ENCODE data around the gene FKBP2. TPM values are rescaled to one million over a fixed set of nuclear protein-coding genes. Genes with fewer than 3 reads are reported as not detected.

Gene FKBP2
- total and polyA plus RNA-seq, 4 donors = 60.8 to 241 (median 124) TPM

DNA sequence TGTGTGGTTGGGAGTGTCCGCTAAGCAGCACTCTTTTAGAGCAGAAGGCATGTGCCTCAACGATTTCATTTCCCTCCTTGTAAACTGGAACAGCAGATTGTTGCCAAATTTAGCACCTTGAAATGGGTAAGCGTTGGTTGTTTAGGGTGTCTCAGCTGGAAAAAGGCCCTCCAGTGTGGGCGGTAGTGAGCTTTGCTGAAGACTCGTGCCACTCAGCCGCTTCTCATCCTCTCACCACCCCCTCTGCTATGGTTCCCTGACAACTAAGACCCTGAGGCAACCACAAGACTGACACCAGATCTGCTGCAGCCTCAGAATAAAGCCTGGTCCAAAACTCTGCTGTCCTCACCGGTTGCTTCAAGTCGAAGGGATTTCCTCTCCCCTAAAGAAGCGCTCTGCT, 44.3 kb upstream of the FKBP2 start:
- H3K27me3 ChIP-seq (ENCODE audit: control insufficient read depth in 4 of 4, insufficient read depth in 4 of 4, low read length in 3 of 4) = no peaks in the 10 kb centered on the region
- no peak for DNase-seq (ENCODE audit: low spot score)
- peaks cover 0 to 6% (median 0%) of the 10 kb centered on the region in 4 donors for H3K4me1 ChIP-seq (ENCODE audit: control insufficient read depth in 4 of 4, insufficient read depth in 4 of 4, low read length in 3 of 4)
- 90% methylated on average over 9 of the region's 9 CpGs for WGBS
- H3K9me3 ChIP-seq (ENCODE audit: control insufficient read depth in 4 of 4, low read length in 3 of 4) = no peaks in the 10 kb centered on the region
- H3K9ac ChIP-seq (ENCODE audit: low read depth in 1 of 2, low read length in 2 of 2) = no peak overlapping the region
- peaks cover 21 to 70% (median 62%) of the 10 kb centered on the region in 4 donors for H3K36me3 ChIP-seq (ENCODE audit: control insufficient read depth in 4 of 4, insufficient read depth in 3 of 4, low read depth in 1 of 4, low read length in 3 of 4)
- no peak for TF ChIP-seq GABPA (IDR thresholded peaks at IDR 0.05 in 1 of 2, conservative IDR thresholded peaks at IDR 0.05 in 1 of 2)
- no peak for TF ChIP-seq RXRA (IDR thresholded peaks at IDR 0.05)
- TF ChIP-seq JUND (IDR thresholded peaks at IDR 0.05) = no peak
- no peak for TF ChIP-seq TAF1 (conservative IDR thresholded peaks at IDR 0.05)
- TF ChIP-seq ATF3 (IDR thresholded peaks at IDR 0.05) = no peak
- no peak overlapping the region for H3K4me3 ChIP-seq (ENCODE audit: low read depth in 1 of 3, low read length in 3 of 3)
- no peak overlapping the region for H3K27ac ChIP-seq (ENCODE audit: low read depth in 1 of 2, low read length in 2 of 2)

- DNase-seq (ENCODE audit: low spot score) = no peak
- H3K4me3 ChIP-seq (ENCODE audit: low read depth in 1 of 3, low read length in 3 of 3) = no peak overlapping the region
- TF ChIP-seq, protein P1, sequence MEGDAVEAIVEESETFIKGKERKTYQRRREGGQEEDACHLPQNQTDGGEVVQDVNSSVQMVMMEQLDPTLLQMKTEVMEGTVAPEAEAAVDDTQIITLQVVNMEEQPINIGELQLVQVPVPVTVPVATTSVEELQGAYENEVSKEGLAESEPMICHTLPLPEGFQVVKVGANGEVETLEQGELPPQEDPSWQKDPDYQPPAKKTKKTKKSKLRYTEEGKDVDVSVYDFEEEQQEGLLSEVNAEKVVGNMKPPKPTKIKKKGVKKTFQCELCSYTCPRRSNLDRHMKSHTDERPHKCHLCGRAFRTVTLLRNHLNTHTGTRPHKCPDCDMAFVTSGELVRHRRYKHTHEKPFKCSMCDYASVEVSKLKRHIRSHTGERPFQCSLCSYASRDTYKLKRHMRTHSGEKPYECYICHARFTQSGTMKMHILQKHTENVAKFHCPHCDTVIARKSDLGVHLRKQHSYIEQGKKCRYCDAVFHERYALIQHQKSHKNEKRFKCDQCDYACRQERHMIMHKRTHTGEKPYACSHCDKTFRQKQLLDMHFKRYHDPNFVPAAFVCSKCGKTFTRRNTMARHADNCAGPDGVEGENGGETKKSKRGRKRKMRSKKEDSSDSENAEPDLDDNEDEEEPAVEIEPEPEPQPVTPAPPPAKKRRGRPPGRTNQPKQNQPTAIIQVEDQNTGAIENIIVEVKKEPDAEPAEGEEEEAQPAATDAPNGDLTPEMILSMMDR (IDR thresholded peaks at IDR 0.05; ENCODE audit: low read depth, low read length, missing input control) = no peak
- TF ChIP-seq FOXA2 (IDR thresholded peaks at IDR 0.05) (no peak), ATF3 (IDR thresholded peaks at IDR 0.05) (no peak), MAX (IDR thresholded peaks at IDR 0.05) (no peak), YY1 (IDR thresholded peaks at IDR 0.05) (no peak), SP1 (IDR thresholded peaks at IDR 0.05) (no peak), NR2F2 (IDR thresholded peaks at IDR 0.05) (no peak), TAF1 (conservative IDR thresholded peaks at IDR 0.05) (no peak)
- TF ChIP-seq, protein P2, sequence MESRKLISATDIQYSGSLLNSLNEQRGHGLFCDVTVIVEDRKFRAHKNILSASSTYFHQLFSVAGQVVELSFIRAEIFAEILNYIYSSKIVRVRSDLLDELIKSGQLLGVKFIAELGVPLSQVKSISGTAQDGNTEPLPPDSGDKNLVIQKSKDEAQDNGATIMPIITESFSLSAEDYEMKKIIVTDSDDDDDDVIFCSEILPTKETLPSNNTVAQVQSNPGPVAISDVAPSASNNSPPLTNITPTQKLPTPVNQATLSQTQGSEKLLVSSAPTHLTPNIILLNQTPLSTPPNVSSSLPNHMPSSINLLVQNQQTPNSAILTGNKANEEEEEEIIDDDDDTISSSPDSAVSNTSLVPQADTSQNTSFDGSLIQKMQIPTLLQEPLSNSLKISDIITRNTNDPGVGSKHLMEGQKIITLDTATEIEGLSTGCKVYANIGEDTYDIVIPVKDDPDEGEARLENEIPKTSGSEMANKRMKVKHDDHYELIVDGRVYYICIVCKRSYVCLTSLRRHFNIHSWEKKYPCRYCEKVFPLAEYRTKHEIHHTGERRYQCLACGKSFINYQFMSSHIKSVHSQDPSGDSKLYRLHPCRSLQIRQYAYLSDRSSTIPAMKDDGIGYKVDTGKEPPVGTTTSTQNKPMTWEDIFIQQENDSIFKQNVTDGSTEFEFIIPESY (IDR thresholded peaks at IDR 0.05) = no peak
- H3K9me3 ChIP-seq (ENCODE audit: control insufficient read depth in 4 of 4, low read length in 3 of 4) = no peaks in the 10 kb centered on the region
- WGBS = 94% methylated on average over 2 of the region's 2 CpGs
- H3K36me3 ChIP-seq (ENCODE audit: control insufficient read depth in 4 of 4, insufficient read depth in 3 of 4, low read depth in 1 of 4, low read length in 3 of 4) = peaks cover 24 to 77% (median 68%) of the 10 kb centered on the region in 4 donors
- H3K27ac ChIP-seq (ENCODE audit: low read depth in 1 of 2, low read length in 2 of 2) = no peak overlapping the region
- H3K4me1 ChIP-seq (ENCODE audit: control insufficient read depth in 4 of 4, insufficient read depth in 4 of 4, low read length in 3 of 4) = peaks cover 0 to 6% (median 0%) of the 10 kb centered on the region in 4 donors
- H3K27me3 ChIP-seq (ENCODE audit: control insufficient read depth in 4 of 4, insufficient read depth in 4 of 4, low read length in 3 of 4) = no peaks in the 10 kb centered on the region
- no peak overlapping the region for H3K9ac ChIP-seq (ENCODE audit: low read depth in 1 of 2, low read length in 2 of 2)
These were observed 42.4 kb upstream of the FKBP2 start for GRCh38 chr11:64198511-64198910.

DNA sequence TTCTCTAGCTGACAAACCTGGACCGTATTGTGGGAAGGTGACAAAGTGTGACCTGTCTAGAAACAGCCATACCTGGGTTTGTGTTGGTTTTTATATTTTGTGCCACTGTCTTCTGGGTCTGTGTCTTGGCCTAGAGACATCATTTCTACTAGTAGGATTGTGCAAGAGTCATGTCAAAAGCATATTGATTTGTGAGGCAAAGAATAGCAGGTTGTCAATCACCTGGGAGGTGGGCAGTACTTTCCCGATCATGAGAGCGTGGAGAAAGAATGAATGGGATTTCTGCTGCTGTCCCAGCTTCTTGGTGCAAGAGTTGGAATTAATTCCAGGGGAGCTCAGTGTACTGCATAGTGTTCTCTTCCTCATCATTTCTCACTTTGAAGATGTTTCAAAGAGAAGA, 39.4 kb upstream of the FKBP2 start:
- Histone ChIP-seq H3K4me1 (ENCODE audit: control insufficient read depth in 4 of 4, insufficient read depth in 4 of 4, low read length in 3 of 4) (peaks cover 0 to 11% (median 5%) of the 10 kb centered on the region in 4 donors), H3K27ac (ENCODE audit: low read depth in 1 of 2, low read length in 2 of 2) (no peak overlapping the region), H3K27me3 (ENCODE audit: control insufficient read depth in 4 of 4, insufficient read depth in 4 of 4, low read length in 3 of 4) (no peaks in the 10 kb centered on the region), H3K36me3 (ENCODE audit: control insufficient read depth in 4 of 4, insufficient read depth in 3 of 4, low read depth in 1 of 4, low read length in 3 of 4) (peaks cover 19 to 56% (median 49%) of the 10 kb centered on the region in 4 donors), H3K9me3 (ENCODE audit: control insufficient read depth in 4 of 4, low read length in 3 of 4) (no peaks in the 10 kb centered on the region), H3K9ac (ENCODE audit: low read depth in 1 of 2, low read length in 2 of 2) (no peak overlapping the region), H3K4me3 (ENCODE audit: low read depth in 1 of 3, low read length in 3 of 3) (no peak overlapping the region)
- DNase-seq (ENCODE audit: low spot score) = no peak
- 68% methylated on average over 3 of the region's 3 CpGs for WGBS
- TF ChIP-seq, protein P1 (IDR thresholded peaks at IDR 0.05; ENCODE audit: low read depth, low read length, missing input control) = no peak
- TF ChIP-seq GABPA (IDR thresholded peaks at IDR 0.05 in 1 of 2, conservative IDR thresholded peaks at IDR 0.05 in 1 of 2) (no peak), FOXA2 (IDR thresholded peaks at IDR 0.05) (no peak), JUND (IDR thresholded peaks at IDR 0.05) (no peak), YY1 (IDR thresholded peaks at IDR 0.05) (no peak), RXRA (IDR thresholded peaks at IDR 0.05) (no peak), FOXA1 (IDR thresholded peaks at IDR 0.05) (no peak), ATF3 (IDR thresholded peaks at IDR 0.05) (no peak)
- TF ChIP-seq, protein P2 (IDR thresholded peaks at IDR 0.05) = no peak

All from liver (tissue), 9 donors.